Smooth muscle cell (in vitro differentiated cells): ENCODE data around the gene PHACTR3. TPM values are rescaled to one million over a fixed set of nuclear protein-coding genes. Genes with fewer than 3 reads are reported as not detected.

ENCODE experiments used
- DNase-seq: peaks from one replicate; lab custom pipeline; 2025; ENCODE audit not compliant: unreplicated experiment; lab: John Stamatoyannopoulos, UW
- H2AFZ ChIP-seq: fragments of 200-600 bp; sonication (generic); 2 replicates; pipeline ENCODE4 v1.6.0; 2016; ENCODE audit warnings: antibody characterized with exemption, low read depth, mild to moderate bottlenecking
- H3F3A ChIP-seq: fragments of 200-600 bp; sonication (generic); 2 replicates; pipeline ENCODE4 v1.6.0; 2017; ENCODE audit warnings: antibody characterized with exemption, low read depth
- H3K27ac ChIP-seq: fragments of 200-600 bp; sonication (generic); 2 replicates; pipeline ENCODE4 v1.5.1; 2016; ENCODE audit warnings: low read depth, mild to moderate bottlenecking
- H3K27me3 ChIP-seq: fragments of 200-600 bp; sonication (generic); 2 replicates; pipeline ENCODE4 v1.6.1; 2016; ENCODE audit warnings: low read depth, mild to moderate bottlenecking
- H3K36me3 ChIP-seq: fragments of 200-600 bp; sonication (generic); 2 replicates; pipeline ENCODE4 v1.5.1; 2016; ENCODE audit warnings: low read depth
- H3K4me1 ChIP-seq: fragments of 200-600 bp; sonication (generic); 2 replicates; pipeline ENCODE4 v1.5.1; 2016; ENCODE audit warnings: low read depth
- H3K4me2 ChIP-seq: fragments of 200-600 bp; sonication (generic); 2 replicates; pipeline ENCODE4 v1.6.0; 2016; ENCODE audit warnings: mild to moderate bottlenecking
- H3K4me3 ChIP-seq: fragments of 200-600 bp; sonication (generic); 2 replicates; pipeline ENCODE4 v1.5.1; 2016; ENCODE audit warnings: mild to moderate bottlenecking
- H3K79me2 ChIP-seq: fragments of 200-600 bp; sonication (generic); 2 replicates; pipeline ENCODE4 v1.6.0; 2016; ENCODE audit warnings: low read depth, mild to moderate bottlenecking
- H3K9ac ChIP-seq: fragments of 200-600 bp; sonication (generic); 2 replicates; pipeline ENCODE4 v1.6.0; 2016; ENCODE audit warnings: low read depth
- H3K9me3 ChIP-seq: fragments of 200-600 bp; sonication (generic); replicated peaks from 2 replicates; pipeline ENCODE4 v1.5.1; 2016; ENCODE audit warnings: low read depth
- H4K20me1 ChIP-seq: fragments of 200-600 bp; sonication (generic); 2 replicates; pipeline ENCODE4 v1.6.0; 2016; ENCODE audit warnings: low read depth
- CTCF ChIP-seq: fragments of 200-600 bp; sonication (generic); IDR thresholded peaks from 2 replicates; pipeline ENCODE4 v1.5.1; 2017; ENCODE audit warnings: borderline replicate concordance, mild to moderate bottlenecking, antibody characterized with exemption; ENCODE audit not compliant: insufficient read depth, poor library complexity, severe bottlenecking
- WGBS: methylation state at CpG from one replicate; pipeline ENCODE4 v1.1.7; 2016; ENCODE audit warnings: low lambda C conversion rate; 5-methylcytosine and 5-hydroxymethylcytosine counted together
- polyA plus RNA-seq: library from polyadenylated mRNA; unstranded; fragments of >200 nt; fragmentation: Nextera tagmentation; extraction: Ambion mirVana; gene quantifications from 2 replicates; pipeline ENCODE4 v1.2.1, GENCODE V29; 2016
- total RNA-seq: library from RNA; depleted of rRNA; stranded (reverse); fragments of >200 nt; gene quantifications from 2 replicates; pipeline ENCODE4 v1.2.3, GENCODE V29; 2014

The PHACTR3 gene
- total and polyA plus RNA-seq, 2 experiments from 2014 or later, result 0.76 to 2.6 TPM

DNA sequence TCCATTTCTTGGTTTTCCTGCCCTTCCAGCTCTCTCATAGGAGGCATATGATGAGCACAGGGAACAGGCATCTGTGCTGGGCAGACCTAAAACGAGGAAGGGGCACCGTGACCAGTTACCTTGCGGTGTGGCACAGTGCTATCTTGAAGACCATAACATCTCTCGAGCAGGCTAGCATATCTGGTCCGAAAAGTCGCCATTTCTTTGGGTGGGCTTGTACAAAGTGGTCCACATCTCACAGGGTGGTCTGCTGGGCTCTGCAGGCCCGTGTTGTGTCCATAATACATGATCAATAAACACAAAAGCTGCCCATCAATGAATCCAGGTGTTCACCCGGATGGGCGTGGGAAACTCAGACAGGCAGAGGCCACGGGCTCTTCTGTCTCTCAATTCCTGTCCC is 115.7 kb downstream of the PHACTR3 start:
- H3K9me3 ChIP-seq, result no peaks in the 10 kb centered on the region
- H3K4me1 ChIP-seq, result no peaks in the 10 kb centered on the region
- no peak overlapping the region for H3K4me3 ChIP-seq
- H3F3A ChIP-seq, result no peaks in the 10 kb centered on the region
- H3K9ac ChIP-seq, result no peak overlapping the region
- no peak for TF ChIP-seq CTCF
- no peak for DNase-seq
- no peaks in the 10 kb centered on the region for H3K27me3 ChIP-seq
- H3K4me2 ChIP-seq, result no peak overlapping the region
- 74% methylated on average over 10 of the region's 10 CpGs for WGBS
- no peaks in the 10 kb centered on the region for H3K79me2 ChIP-seq
- no peak overlapping the region for H3K27ac ChIP-seq
- H2AFZ ChIP-seq, result no peak overlapping the region
- no peaks in the 10 kb centered on the region for H3K36me3 ChIP-seq
- H4K20me1 ChIP-seq, result no peaks in the 10 kb centered on the region

GRCh38 chr20:59721386-59721785 is 117.0 kb downstream of the PHACTR3 start:
- H3K9me3 ChIP-seq, result no peaks in the 10 kb centered on the region
- no peak for DNase-seq
- no peak overlapping the region for H3K9ac ChIP-seq
- no peaks in the 10 kb centered on the region for H3K4me1 ChIP-seq
- no peaks in the 10 kb centered on the region for H3K79me2 ChIP-seq
- no peaks in the 10 kb centered on the region for H3K27me3 ChIP-seq
- no peaks in the 10 kb centered on the region for H4K20me1 ChIP-seq
- 82% methylated on average over 7 of the region's 7 CpGs for WGBS
- H3K36me3 ChIP-seq, result no peaks in the 10 kb centered on the region
- H3K27ac ChIP-seq, result no peak overlapping the region
- no peak overlapping the region for H3K4me3 ChIP-seq
- no peak overlapping the region for H2AFZ ChIP-seq
- H3K4me2 ChIP-seq, result no peak overlapping the region
- no peak for TF ChIP-seq CTCF
- H3F3A ChIP-seq, result no peaks in the 10 kb centered on the region

DNA sequence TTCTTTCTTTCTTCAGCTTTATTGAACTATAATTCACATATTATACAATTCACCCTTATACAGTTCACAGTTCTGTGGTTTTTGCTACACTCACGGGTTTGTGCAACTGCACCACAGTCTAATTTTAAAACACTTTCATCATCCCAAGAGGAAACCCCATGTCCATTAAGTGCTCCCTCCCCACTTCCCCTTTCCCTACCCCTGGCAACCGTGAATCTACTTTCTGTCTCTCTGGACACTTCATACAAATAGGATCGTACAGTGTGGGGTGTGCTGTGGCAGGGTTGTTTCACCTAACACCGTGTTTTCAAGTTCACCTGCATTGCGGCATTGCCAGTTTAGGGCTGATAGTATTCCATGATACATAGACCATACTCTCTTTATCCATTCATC is 118.8 kb downstream of the PHACTR3 start:
- Histone ChIP-seq H3F3A (no peaks in the 10 kb centered on the region), H3K4me1 (no peaks in the 10 kb centered on the region), H3K9me3 (no peaks in the 10 kb centered on the region), H3K9ac (no peak overlapping the region), H3K4me2 (no peak overlapping the region), H3K4me3 (no peak overlapping the region), H2AFZ (no peak overlapping the region), H3K27me3 (no peaks in the 10 kb centered on the region), H3K27ac (no peak overlapping the region), H3K36me3 (no peaks in the 10 kb centered on the region), H4K20me1 (no peaks in the 10 kb centered on the region), H3K79me2 (no peaks in the 10 kb centered on the region)
- 84% methylated on average over 5 of the region's 5 CpGs for WGBS
- DNase-seq, result no peak
- TF ChIP-seq CTCF, result no peak

DNA sequence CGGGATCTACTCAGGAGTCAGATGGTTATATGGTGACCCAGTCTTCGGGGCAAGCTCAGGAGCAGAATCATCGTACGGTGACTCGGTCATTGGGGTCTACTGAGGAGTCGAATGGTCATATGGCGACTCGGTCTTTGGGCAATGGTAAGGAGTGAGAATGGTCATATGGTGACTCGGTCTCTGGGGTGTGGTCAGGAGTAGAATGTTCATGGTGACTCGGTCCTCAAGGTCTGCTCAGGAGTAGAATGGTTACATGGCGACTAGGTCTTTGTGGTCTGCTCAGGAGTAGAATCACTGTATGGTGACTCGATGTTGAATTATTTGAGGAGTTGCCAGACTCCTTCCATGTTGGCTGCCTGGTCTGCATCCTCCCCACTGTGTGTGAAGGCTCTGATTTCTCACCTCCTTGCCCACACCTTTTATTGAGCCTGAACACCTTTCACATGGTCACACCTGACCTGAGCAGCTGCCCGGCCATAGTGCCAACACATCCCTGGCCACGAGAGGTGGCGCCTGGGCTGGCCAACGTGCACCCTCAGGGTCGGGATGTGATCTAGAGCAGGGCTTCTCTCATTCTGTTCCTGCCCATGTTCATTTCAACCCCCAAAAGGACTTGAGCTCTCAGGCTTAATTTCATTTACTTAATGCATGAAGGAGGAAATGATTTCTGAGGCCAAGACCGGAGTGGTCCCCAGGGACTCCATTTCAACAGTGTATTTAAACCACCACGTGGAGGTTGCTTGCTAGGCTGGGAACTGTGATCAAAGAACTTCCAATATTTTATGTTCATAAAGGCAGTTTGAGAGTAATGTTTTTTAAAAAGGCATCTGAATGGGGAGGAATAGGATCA is 119.5 kb downstream of the PHACTR3 start:
- DNase-seq, result no peak
- Histone ChIP-seq H3F3A (no peaks in the 10 kb centered on the region), H3K27ac (no peak overlapping the region), H3K4me2 (no peak overlapping the region), H3K4me1 (no peaks in the 10 kb centered on the region), H2AFZ (no peak overlapping the region), H3K9me3 (no peaks in the 10 kb centered on the region), H3K27me3 (no peaks in the 10 kb centered on the region), H3K36me3 (no peaks in the 10 kb centered on the region), H4K20me1 (no peaks in the 10 kb centered on the region), H3K9ac (no peak overlapping the region), H3K4me3 (no peak overlapping the region), H3K79me2 (no peaks in the 10 kb centered on the region)
- TF ChIP-seq CTCF, result no peak
- 82% methylated on average over 19 of the region's 19 CpGs for WGBS
